ENCODE measurements around the gene KRTAP7-1. TPM values are rescaled to one million over a fixed set of nuclear protein-coding genes. Genes with fewer than 3 reads are reported as not detected.

Gene KRTAP7-1
- total RNA-seq, 2 donors from 2014 or later: not detected

GRCh38 chr21:30831194-30831765 lies 1.7 kb upstream of the KRTAP7-1 start:
- H3K4me3 Mint-ChIP-seq: no peak overlapping the region
- peak; percentile 83 for DNase-seq
- TF ChIP-seq, protein P1, sequence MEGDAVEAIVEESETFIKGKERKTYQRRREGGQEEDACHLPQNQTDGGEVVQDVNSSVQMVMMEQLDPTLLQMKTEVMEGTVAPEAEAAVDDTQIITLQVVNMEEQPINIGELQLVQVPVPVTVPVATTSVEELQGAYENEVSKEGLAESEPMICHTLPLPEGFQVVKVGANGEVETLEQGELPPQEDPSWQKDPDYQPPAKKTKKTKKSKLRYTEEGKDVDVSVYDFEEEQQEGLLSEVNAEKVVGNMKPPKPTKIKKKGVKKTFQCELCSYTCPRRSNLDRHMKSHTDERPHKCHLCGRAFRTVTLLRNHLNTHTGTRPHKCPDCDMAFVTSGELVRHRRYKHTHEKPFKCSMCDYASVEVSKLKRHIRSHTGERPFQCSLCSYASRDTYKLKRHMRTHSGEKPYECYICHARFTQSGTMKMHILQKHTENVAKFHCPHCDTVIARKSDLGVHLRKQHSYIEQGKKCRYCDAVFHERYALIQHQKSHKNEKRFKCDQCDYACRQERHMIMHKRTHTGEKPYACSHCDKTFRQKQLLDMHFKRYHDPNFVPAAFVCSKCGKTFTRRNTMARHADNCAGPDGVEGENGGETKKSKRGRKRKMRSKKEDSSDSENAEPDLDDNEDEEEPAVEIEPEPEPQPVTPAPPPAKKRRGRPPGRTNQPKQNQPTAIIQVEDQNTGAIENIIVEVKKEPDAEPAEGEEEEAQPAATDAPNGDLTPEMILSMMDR (conservative IDR thresholded peaks at IDR 0.05): peak; percentile 92
- H3K27me3 ChIP-seq (ENCODE audit: control insufficient read depth, insufficient read depth, low read length, poor library complexity, severe bottlenecking): no peaks in the 10 kb centered on the region
- no peaks in the 10 kb centered on the region for H3K4me1 Mint-ChIP-seq
- no peaks in the 10 kb centered on the region for H3K27me3 Mint-ChIP-seq (ENCODE audit: insufficient read depth)
- no peaks in the 10 kb centered on the region for H3K9me3 ChIP-seq (ENCODE audit: control insufficient read depth, low read length)
- H3K36me3 ChIP-seq (ENCODE audit: control insufficient read depth, insufficient read depth, low read length): no peaks in the 10 kb centered on the region
- H3K9ac ChIP-seq (ENCODE audit: extremely low read depth, low read length, poor library complexity, severe bottlenecking): no peak overlapping the region
- no peak overlapping the region for H3K27ac ChIP-seq (ENCODE audit: low read depth, low read length)
- H3K4me1 ChIP-seq (ENCODE audit: control insufficient read depth, insufficient read depth, low read length): no peaks in the 10 kb centered on the region
- H3K4me3 ChIP-seq (ENCODE audit: low read length): no peak overlapping the region
- WGBS, 2 experiments (ENCODE audit: insufficient coverage in 1 of 2, insufficient read length in 1 of 2): 30 to 42% methylated on average over 2 to 5 of the region's 6 CpGs
- no peaks in the 10 kb centered on the region for H3K9me3 Mint-ChIP-seq
- H3K27ac Mint-ChIP-seq: no peak overlapping the region
- H3K36me3 Mint-ChIP-seq (ENCODE audit: low read depth): no peaks in the 10 kb centered on the region

- DNase-seq: no peak
- no peaks in the 10 kb centered on the region for H3K36me3 ChIP-seq (ENCODE audit: control insufficient read depth, insufficient read depth, low read length)
- TF ChIP-seq, protein P1 (conservative IDR thresholded peaks at IDR 0.05): no peak
- no peaks in the 10 kb centered on the region for H3K4me1 ChIP-seq (ENCODE audit: control insufficient read depth, insufficient read depth, low read length)
- H3K27me3 ChIP-seq (ENCODE audit: control insufficient read depth, insufficient read depth, low read length, poor library complexity, severe bottlenecking): no peaks in the 10 kb centered on the region
- H3K9ac ChIP-seq (ENCODE audit: extremely low read depth, low read length, poor library complexity, severe bottlenecking): no peak overlapping the region
- no peaks in the 10 kb centered on the region for H3K9me3 ChIP-seq (ENCODE audit: control insufficient read depth, low read length)
- no peak overlapping the region for H3K27ac ChIP-seq (ENCODE audit: low read depth, low read length)
- H3K4me1 Mint-ChIP-seq: no peaks in the 10 kb centered on the region
- no peaks in the 10 kb centered on the region for H3K36me3 Mint-ChIP-seq (ENCODE audit: low read depth)
- no peak overlapping the region for H3K4me3 Mint-ChIP-seq
- H3K27me3 Mint-ChIP-seq (ENCODE audit: insufficient read depth): no peaks in the 10 kb centered on the region
- no peak overlapping the region for H3K27ac Mint-ChIP-seq
- H3K4me3 ChIP-seq (ENCODE audit: low read length): no peak overlapping the region
- WGBS, 2 experiments (ENCODE audit: insufficient coverage in 1 of 2, insufficient read length in 1 of 2): 86 to 87% methylated on average over 7 of the region's 7 CpGs
- no peaks in the 10 kb centered on the region for H3K9me3 Mint-ChIP-seq
Observed at GRCh38 chr21:30818837-30819610, 10.5 kb downstream of the KRTAP7-1 start.

- Mint-ChIP-seq H3K27ac (no peak within 1 kb of the TSS), H3K9me3 (no peaks in the 10 kb centered on the region), H3K4me3 (no peak within 1 kb of the TSS), H3K27me3 (ENCODE audit: insufficient read depth) (no peaks in the 10 kb centered on the region), H3K4me1 (no peaks in the 10 kb centered on the region), H3K36me3 (ENCODE audit: low read depth) (no peaks in the 10 kb centered on the region)
- Histone ChIP-seq H3K27ac (ENCODE audit: low read depth, low read length) (no peak within 1 kb of the TSS), H3K9me3 (ENCODE audit: control insufficient read depth, low read length) (no peaks in the 10 kb centered on the region), H3K36me3 (ENCODE audit: control insufficient read depth, insufficient read depth, low read length) (no peaks in the 10 kb centered on the region), H3K27me3 (ENCODE audit: control insufficient read depth, insufficient read depth, low read length, poor library complexity, severe bottlenecking) (no peaks in the 10 kb centered on the region), H3K4me1 (ENCODE audit: control insufficient read depth, insufficient read depth, low read length) (no peaks in the 10 kb centered on the region), H3K9ac (ENCODE audit: extremely low read depth, low read length, poor library complexity, severe bottlenecking) (no peak within 1 kb of the TSS), H3K4me3 (ENCODE audit: low read length) (no peak within 1 kb of the TSS)
- WGBS, 2 experiments (ENCODE audit: insufficient coverage in 1 of 2, insufficient read length in 1 of 2): 90 to 96% methylated on average over 4 to 5 of the region's 5 CpGs
- TF ChIP-seq, protein P1 (conservative IDR thresholded peaks at IDR 0.05): no peak
- DNase-seq: no peak
Observed at GRCh38 chr21:30813174-30813573, 16.4 kb downstream of the KRTAP7-1 start, which contains the start of gene KRTAP8-1. KRTAP8-1 (minus strand) TSS chr21:30813274; CDS start chr21:30813220, 54 bp downstream.
